Nephron (organoid): Measurements from ENCODE around the gene PCDHA5.
"Not testable (repeated sequence)": the region's sequence is repeated elsewhere in the genome, so short reads cannot be mapped to it uniquely, and the experiment has no call there.

Experiments used
- H3K27ac Mint-ChIP-seq, 3 experiments: 2 replicates each; pipeline ENCODE4 v1.8.0; 2020; ENCODE audit warnings: mixed read lengths in 3 of 3, mild to moderate bottlenecking in 2 of 3, moderate library complexity in 1 of 3
- H3K27me3 Mint-ChIP-seq: 2 replicates; pipeline ENCODE4 v1.8.0; 2021; ENCODE audit warnings: low read depth, mild to moderate bottlenecking, moderate library complexity, mixed read lengths
- H3K36me3 Mint-ChIP-seq: 2 replicates; pipeline ENCODE4 v1.8.0; 2020; ENCODE audit warnings: low read depth, mixed read lengths
- H3K4me1 Mint-ChIP-seq: 2 replicates; pipeline ENCODE4 v1.8.0; 2020; ENCODE audit warnings: mixed read lengths
- H3K4me3 Mint-ChIP-seq, 3 experiments: 2 replicates each; pipeline ENCODE4 v1.8.0; 2020; ENCODE audit warnings: mild to moderate bottlenecking in 3 of 3, mixed read lengths in 3 of 3, moderate library complexity in 2 of 3
- H3K9me3 Mint-ChIP-seq: 2 replicates; pipeline ENCODE4 v1.8.0; 2020; ENCODE audit warnings: mixed read lengths
- CTCF ChIP-seq, 3 experiments: fragments of 200-600 bp; sonication (generic); IDR thresholded peaks; one replicate each; pipeline ENCODE4 v1.5.0; 2021; ENCODE audit warnings: antibody characterized with exemption in 3 of 3; ENCODE audit not compliant: unreplicated experiment in 3 of 3

Gene PCDHA5

GRCh38 chr5:140835622-140836510 lies 14.5 kb downstream of the PCDHA5 start:
- Mint-ChIP-seq H3K27ac (no peak overlapping the region), H3K9me3 (peaks cover 61% of the 10 kb centered on the region), H3K4me3 (no peak overlapping the region), H3K27me3 (no peaks in the 10 kb centered on the region), H3K36me3 (peaks cover 89% of the 10 kb centered on the region), H3K4me1 (no peaks in the 10 kb centered on the region)
- no peak for TF ChIP-seq CTCF (IDR thresholded peaks at IDR 0.05; ENCODE audit: unreplicated experiment in 3 of 3)

GRCh38 chr5:140840978-140841962 lies 19.9 kb downstream of the PCDHA5 start, which contains the start of gene PCDHA8:
Gene PCDHA8, plus strand, starts transcription at chr5:140841187. Its CDS starts 135 bp downstream, at chr5:140841322.
- Mint-ChIP-seq H3K36me3 (peaks cover 84% of the 10 kb centered on the region), H3K27ac (no peak within 1 kb of the TSS)
- no peak for TF ChIP-seq CTCF (IDR thresholded peaks at IDR 0.05; ENCODE audit: unreplicated experiment in 3 of 3)

GRCh38 chr5:140842798-140843733 lies 21.7 kb downstream of the PCDHA5 start:
- Mint-ChIP-seq H3K4me1 (no peaks in the 10 kb centered on the region), H3K9me3 (peaks cover 56% of the 10 kb centered on the region), H3K36me3 (peaks cover 86% of the 10 kb centered on the region), H3K27ac (no peak overlapping the region), H3K4me3 (no peak overlapping the region), H3K27me3 (no peaks in the 10 kb centered on the region)
- no peak for TF ChIP-seq CTCF (IDR thresholded peaks at IDR 0.05; ENCODE audit: unreplicated experiment in 3 of 3)

More at GRCh38 chr5:140840978-140841962, 19.9 kb downstream of the PCDHA5 start, which contains the start of gene PCDHA8:
- no peaks in the 10 kb centered on the region for H3K27me3 Mint-ChIP-seq
- no peaks in the 10 kb centered on the region for H3K4me1 Mint-ChIP-seq
- H3K4me3 Mint-ChIP-seq = no peak within 1 kb of the TSS
- peaks cover 48% of the 10 kb centered on the region for H3K9me3 Mint-ChIP-seq

- H3K4me3 Mint-ChIP-seq, H3K27ac Mint-ChIP-seq, H3K4me1 Mint-ChIP-seq, H3K27me3 Mint-ChIP-seq: not testable (repeated sequence)
- H3K9me3 Mint-ChIP-seq = peaks cover 54% of the 10 kb centered on the region
- H3K36me3 Mint-ChIP-seq = peaks cover 78% of the 10 kb centered on the region
Measured at GRCh38 chr5:140848139-140849102, 27.0 kb downstream of the PCDHA5 start, which contains the start of gene PCDHA9. Gene PCDHA9, plus strand, starts transcription at chr5:140848382. Its CDS starts 114 bp downstream, at chr5:140848496.

- not testable (repeated sequence) for H3K4me3 Mint-ChIP-seq
Measured at GRCh38 chr5:140849831-140850634, 28.6 kb downstream of the PCDHA5 start.

More at GRCh38 chr5:140849831-140850634, 28.6 kb downstream of the PCDHA5 start:
- H3K4me1 Mint-ChIP-seq, H3K27ac Mint-ChIP-seq, H3K27me3 Mint-ChIP-seq: not testable (repeated sequence)
- H3K9me3 Mint-ChIP-seq = peaks cover 54% of the 10 kb centered on the region
- H3K36me3 Mint-ChIP-seq = peaks cover 73% of the 10 kb centered on the region
